Upper lobe of right lung (tissue), 1 donor: ENCODE data around the gene JAZF1. TPM values are rescaled to one million over a fixed set of nuclear protein-coding genes. Genes with fewer than 3 reads are reported as not detected.

Experiments
- ATAC-seq: fragments of 200-7000 bp; cut with Tn5 transposase; one replicate; pipeline ENCODE4 v1.9.1; 2020; ENCODE audit warnings: mild to moderate bottlenecking, moderate library complexity
- DNase-seq: peaks from one replicate; pipeline ENCODE4 v3.0.0-alpha.2; 2020
- H3K27ac ChIP-seq: fragments of 200-600 bp; one replicate; pipeline ENCODE4 v1.8.0; 2022
- H3K27me3 ChIP-seq: fragments of 200-600 bp; one replicate; pipeline ENCODE4 v1.8.0; 2022; ENCODE audit warnings: mild to moderate bottlenecking
- H3K36me3 ChIP-seq: fragments of 200-600 bp; one replicate; pipeline ENCODE4 v1.8.0; 2022
- H3K4me1 ChIP-seq: fragments of 200-600 bp; one replicate; pipeline ENCODE4 v1.8.0; 2022
- H3K4me3 ChIP-seq: fragments of 200-600 bp; one replicate; pipeline ENCODE4 v1.8.0; 2022; ENCODE audit warnings: mild to moderate bottlenecking
- H3K9me3 ChIP-seq: fragments of 200-600 bp; one replicate; pipeline ENCODE4 v1.8.0; 2022
- CTCF ChIP-seq: fragments of 200-600 bp; IDR thresholded peaks from one replicate; pipeline ENCODE4 v1.8.0; 2022; ENCODE audit warnings: antibody characterized with exemption
- intact Hi-C: fragments of 100-400 bp; cut with DNase I; formaldehyde crosslinking; loops from one replicate; pipeline ENCODE4 v1.11.0; 2022
- total RNA-seq: library from RNA; stranded (reverse); fragmentation: NEBNext Ultra II Directional; extraction: Animal tissue kit (Norgen Biotek cat#: 25700); gene quantifications from one replicate; pipeline ENCODE4 v1.2.1, GENCODE V29; 2021
- donor health status: DM: no; HTN: yes; CAD: no; lungs with severe emphysema.

The JAZF1 gene
- total RNA-seq, 1 donor from 2014 or later = 20.6 TPM

DNA sequence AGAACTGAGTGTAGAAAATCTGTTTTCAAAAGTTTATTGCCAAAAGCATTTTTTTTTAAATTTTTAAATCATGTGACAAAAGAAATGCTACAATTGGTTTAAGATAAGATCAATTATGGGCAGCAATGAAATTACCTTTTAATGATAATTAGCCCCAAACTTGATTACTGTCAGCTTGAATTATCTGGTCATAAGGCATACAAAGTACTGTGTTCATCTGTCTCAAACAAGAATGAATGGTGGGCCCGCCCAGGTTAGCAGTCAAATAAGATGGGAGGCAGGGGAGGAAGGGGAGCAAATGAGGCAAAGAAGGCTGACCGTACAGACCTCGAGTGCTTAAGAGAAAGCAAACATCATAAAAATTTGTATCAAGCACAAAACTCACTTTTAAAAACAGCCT, 68.1 kb downstream of the JAZF1 start:
- H3K4me3 ChIP-seq = no peak overlapping the region
- H3K36me3 ChIP-seq = no peaks in the 10 kb centered on the region
- no peak overlapping the region for H3K27ac ChIP-seq
- no peak for TF ChIP-seq CTCF
- H3K4me1 ChIP-seq = peaks cover 6% of the 10 kb centered on the region
- no peaks in the 10 kb centered on the region for H3K9me3 ChIP-seq
- DNase-seq = no peak
- H3K27me3 ChIP-seq = no peaks in the 10 kb centered on the region
- no peak for ATAC-seq
- intact Hi-C loops = no loop called here

DNA sequence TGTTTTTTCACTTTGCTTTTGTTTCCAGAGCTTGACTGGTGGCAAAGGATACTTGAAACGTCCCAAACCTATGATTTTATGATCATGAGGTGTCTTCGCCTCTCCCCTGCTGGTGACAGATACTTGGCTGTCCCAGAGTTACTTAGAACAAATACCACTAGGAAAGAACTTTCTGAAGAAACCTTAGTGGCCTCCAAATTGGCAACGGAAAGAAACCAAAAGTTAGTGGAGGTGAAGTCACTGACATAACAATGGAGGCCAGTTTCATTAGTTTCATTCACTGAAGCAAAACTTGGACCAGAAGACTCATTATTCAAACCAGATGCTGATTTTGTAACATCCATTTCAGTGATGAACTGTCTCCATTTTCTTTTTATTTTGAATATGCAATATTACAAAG, 68.6 kb downstream of the JAZF1 start:
- no peaks in the 10 kb centered on the region for H3K36me3 ChIP-seq
- no peak overlapping the region for H3K27ac ChIP-seq
- no peaks in the 10 kb centered on the region for H3K27me3 ChIP-seq
- TF ChIP-seq CTCF = no peak
- no peaks in the 10 kb centered on the region for H3K9me3 ChIP-seq
- ATAC-seq = no peak
- DNase-seq = no peak
- intact Hi-C loops = no loop called here
- no peak overlapping the region for H3K4me3 ChIP-seq
- H3K4me1 ChIP-seq = peaks cover 6% of the 10 kb centered on the region

DNA sequence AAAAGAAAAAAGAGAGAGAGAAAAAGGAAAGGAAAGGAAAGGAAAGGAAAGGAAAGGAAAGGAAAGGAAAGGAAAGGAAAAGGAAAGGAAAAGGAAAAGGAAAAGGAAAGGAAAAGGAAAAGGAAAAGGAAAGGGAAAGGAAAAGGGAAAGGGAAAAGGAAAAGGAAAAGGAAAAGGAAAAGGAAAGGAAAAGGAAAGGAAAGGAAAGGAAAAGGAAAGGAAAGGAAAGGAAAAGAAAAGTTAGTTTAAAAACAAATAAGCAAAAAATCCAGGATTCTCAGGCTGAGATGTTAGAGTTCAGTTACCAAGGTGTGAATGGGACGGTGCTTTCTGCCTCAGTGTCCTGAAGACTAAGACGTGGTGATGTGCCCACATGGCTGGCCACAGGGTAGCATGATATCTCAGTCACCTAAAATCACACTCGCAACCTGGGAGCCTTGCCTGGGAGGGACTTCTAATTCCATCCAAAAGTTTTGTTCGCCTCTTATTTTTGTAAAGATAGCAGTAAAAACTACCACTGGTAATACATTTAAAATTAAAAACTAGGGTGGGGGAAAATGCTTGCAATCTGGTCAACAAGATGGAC, 70.1 kb downstream of the JAZF1 start:
- no peak for ATAC-seq

GRCh38 chr7:28108747-28109146, 71.8 kb downstream of the JAZF1 start:
- Histone ChIP-seq H3K4me3 (no peak overlapping the region), H3K27me3 (no peaks in the 10 kb centered on the region), H3K9me3 (no peaks in the 10 kb centered on the region), H3K4me1 (no peaks in the 10 kb centered on the region), H3K27ac (no peak overlapping the region), H3K36me3 (no peaks in the 10 kb centered on the region)
- intact Hi-C loops = no loop called here
- no peak for TF ChIP-seq CTCF
- no peak for ATAC-seq
- DNase-seq = no peak

More for the DNA sequence above, 70.1 kb downstream of the JAZF1 start:
- intact Hi-C loops = no loop called here
- Histone ChIP-seq H3K27ac (no peak overlapping the region), H3K36me3 (no peaks in the 10 kb centered on the region), H3K27me3 (no peaks in the 10 kb centered on the region), H3K9me3 (no peaks in the 10 kb centered on the region), H3K4me3 (no peak overlapping the region), H3K4me1 (no peaks in the 10 kb centered on the region)
- DNase-seq = no peak
- TF ChIP-seq CTCF = no peak

GRCh38 chr7:28107960-28108359, 72.6 kb downstream of the JAZF1 start:
- no peak for ATAC-seq
- H3K4me1 ChIP-seq = no peaks in the 10 kb centered on the region
- H3K4me3 ChIP-seq = no peak overlapping the region
- no peak for DNase-seq
- no peak for TF ChIP-seq CTCF
- no peaks in the 10 kb centered on the region for H3K27me3 ChIP-seq
- no peaks in the 10 kb centered on the region for H3K9me3 ChIP-seq
- intact Hi-C loops = no loop called here
- no peak overlapping the region for H3K27ac ChIP-seq
- no peaks in the 10 kb centered on the region for H3K36me3 ChIP-seq

DNA sequence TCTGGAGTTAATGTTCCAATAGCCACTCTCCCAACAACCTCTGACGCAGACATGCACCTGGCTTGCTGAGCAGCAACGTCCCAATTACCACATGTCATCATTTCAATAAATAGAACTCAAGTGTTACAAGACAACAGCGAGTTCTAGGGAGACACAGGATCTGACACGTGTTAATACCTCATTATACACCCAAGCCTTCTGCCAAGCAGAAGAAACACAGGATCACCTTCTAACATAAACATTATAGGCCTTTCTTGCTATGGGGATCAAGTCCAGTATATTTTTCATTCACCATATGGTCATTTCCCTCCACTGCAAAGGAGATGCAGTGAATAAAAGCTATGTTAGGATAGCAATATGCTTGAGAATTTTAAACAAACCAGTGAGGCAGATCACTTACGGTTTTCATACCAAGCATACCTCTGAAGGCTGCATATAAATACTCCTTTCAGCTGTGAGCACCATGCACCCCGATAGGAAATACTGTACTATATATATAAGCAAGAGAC, 74.2 kb downstream of the JAZF1 start:
- no peak for TF ChIP-seq CTCF
- DNase-seq (no peak), ATAC-seq (no peak)
- H3K27me3 ChIP-seq = no peaks in the 10 kb centered on the region
- no peak overlapping the region for H3K4me3 ChIP-seq
- H3K4me1 ChIP-seq = no peaks in the 10 kb centered on the region
- no peak overlapping the region for H3K27ac ChIP-seq
- no peaks in the 10 kb centered on the region for H3K9me3 ChIP-seq
- no peaks in the 10 kb centered on the region for H3K36me3 ChIP-seq
- intact Hi-C loops = no loop called here
